GM12878 (cell line): ENCODE measurements around the gene MND1. TPM values are rescaled to one million over a fixed set of nuclear protein-coding genes. Genes with fewer than 3 reads are reported as not detected.

ENCODE experiments used
- ASH2L ChIP-seq: fragments of 300-600, 200-600 bp; sonication (generic); IDR thresholded peaks from 2 replicates; pipeline ENCODE4 v1.6.1; 2017; ENCODE audit warnings: low read depth, mild to moderate bottlenecking, borderline replicate concordance
- ATF7 ChIP-seq: fragments of 450-650 bp; IDR thresholded peaks from 2 replicates; pipeline ENCODE4 v1.6.1; 2016; ENCODE audit warnings: low read depth, mild to moderate bottlenecking
- BRCA1 ChIP-seq: IDR thresholded peaks from 2 replicates; pipeline ENCODE4 v1.6.1; 2011; ENCODE audit warnings: low read depth, low read length, improper control_type of control experiment
- CBX3 ChIP-seq: fragments of 200-600 bp; sonication (generic); IDR thresholded peaks from 2 replicates; pipeline ENCODE4 v1.6.1; 2016; ENCODE audit warnings: low read depth, borderline replicate concordance
- CEBPB ChIP-seq, 2 experiments: fragments of 150-350 bp in 1 of 2; IDR thresholded peaks; 2 replicates each; pipeline ENCODE4 v1.6.1; 2012 to 2014; ENCODE audit warnings: low read depth in 2 of 2, low read length in 2 of 2, borderline replicate concordance in 1 of 2, inconsistent platforms in 1 of 2
- GABPA ChIP-seq: IDR thresholded peaks from 2 replicates; pipeline ENCODE4 v1.6.1; 2014; ENCODE audit warnings: antibody characterized with exemption, low read depth, mild to moderate bottlenecking, inconsistent platforms
- HCFC1 ChIP-seq: fragments of 150-350 bp; IDR thresholded peaks from 2 replicates; pipeline ENCODE4 v1.6.1; 2014; ENCODE audit warnings: low read length
- HDAC6 ChIP-seq: fragments of 200-600 bp; sonication (generic); IDR thresholded peaks from one replicate; pipeline ENCODE4 v1.8.0; 2017; ENCODE audit warnings: antibody characterized with exemption; ENCODE audit not compliant: unreplicated experiment
- KAT2A ChIP-seq: conservative IDR thresholded peaks from 2 replicates; pipeline ENCODE4 v1.6.1; 2011; ENCODE audit warnings: low read depth, low read length; ENCODE audit not compliant: control insufficient read depth
- KDM1A ChIP-seq: fragments of 200-600 bp; sonication (generic); IDR thresholded peaks from 2 replicates; pipeline ENCODE4 v1.6.1; 2016; ENCODE audit warnings: borderline replicate concordance
- MEF2A ChIP-seq: IDR thresholded peaks from 2 replicates; pipeline ENCODE4 v1.6.1; 2011; ENCODE audit warnings: low read depth, mild to moderate bottlenecking, low read length, moderate library complexity; ENCODE audit not compliant: insufficient read depth
- NBN ChIP-seq: fragments of 450-650 bp; IDR thresholded peaks from 2 replicates; pipeline ENCODE4 v1.6.1; 2016
- PBX3 ChIP-seq: IDR thresholded peaks from 2 replicates; pipeline ENCODE4 v1.6.1; 2011; ENCODE audit warnings: mild to moderate bottlenecking, low read depth, low read length, moderate library complexity; ENCODE audit not compliant: insufficient replicate concordance
- POLR2A ChIP-seq: IDR thresholded peaks from 2 replicates; pipeline ENCODE4 v1.6.1; 2011; ENCODE audit warnings: low read depth, mild to moderate bottlenecking, low read length
- POLR2AphosphoS2 ChIP-seq: IDR thresholded peaks from 2 replicates; pipeline ENCODE4 v1.6.1; 2011; ENCODE audit warnings: low read depth, mild to moderate bottlenecking, low read length, improper control_type of control experiment, moderate library complexity
- POLR2AphosphoS5 ChIP-seq: IDR thresholded peaks from 2 replicates; pipeline ENCODE4 v1.6.1; 2011; ENCODE audit warnings: mild to moderate bottlenecking, low read length, inconsistent platforms
- PRDM15 ChIP-seq: fragments of 450-650 bp; formaldehyde crosslinking; IDR thresholded peaks from 2 replicates; pipeline ENCODE4 v1.4.0; 2020; ENCODE audit warnings: mild to moderate bottlenecking, moderate library complexity
- RB1 ChIP-seq: fragments of 450-650 bp; formaldehyde crosslinking; IDR thresholded peaks from 2 replicates; pipeline ENCODE4 v1.6.1; 2017; ENCODE audit warnings: mild to moderate bottlenecking, borderline replicate concordance
- RCOR1 ChIP-seq: conservative IDR thresholded peaks from 2 replicates; pipeline ENCODE4 v1.6.1; 2012; ENCODE audit warnings: low read depth, low read length, improper control_type of control experiment
- SPI1 ChIP-seq: IDR thresholded peaks from 2 replicates; pipeline ENCODE4 v1.6.1; 2011; ENCODE audit warnings: low read depth, mild to moderate bottlenecking, low read length, moderate library complexity, borderline replicate concordance; ENCODE audit not compliant: insufficient read depth
- SREBF1 ChIP-seq: IDR thresholded peaks from 2 replicates; pipeline ENCODE4 v1.6.1; 2012; ENCODE audit warnings: mild to moderate bottlenecking, low read length
- SUPT20H ChIP-seq: IDR thresholded peaks from 2 replicates; pipeline ENCODE4 v1.6.1; 2011; ENCODE audit warnings: low read depth, mild to moderate bottlenecking, low read length, moderate library complexity, borderline replicate concordance; ENCODE audit not compliant: control insufficient read depth
- SUZ12 ChIP-seq: fragments of 200-600 bp; sonication (generic); IDR thresholded peaks from one replicate; pipeline ENCODE4 v1.6.1; 2018; ENCODE audit warnings: antibody characterized with exemption, mild to moderate bottlenecking; ENCODE audit not compliant: unreplicated experiment
- ZNF207 ChIP-seq: fragments of 450-650 bp; IDR thresholded peaks from 2 replicates; pipeline ENCODE4 v1.6.1; 2014; ENCODE audit warnings: antibody characterized with exemption, mild to moderate bottlenecking, borderline replicate concordance
- ZZZ3 ChIP-seq: IDR thresholded peaks from 2 replicates; pipeline ENCODE4 v1.6.1; 2011; ENCODE audit warnings: low read depth; ENCODE audit not compliant: control insufficient read depth, insufficient read length
- polyA plus RNA-seq, 11 experiments: library from polyadenylated mRNA; depleted of rRNA in 4 of 11; unstranded in 6 of 11; stranded (reverse) in 5 of 11; fragments of >200 nt; fragmentation: Nextera tagmentation in 4 of 11; fragmentation: Illumina TruSeq in 1 of 11; extraction: Ambion mirVana in 4 of 11; extraction: Trizol in 1 of 11; gene quantifications; 1 replicate in 1 of 11; 2 replicates in 10 of 11; pipeline versions ENCODE4 v1.2.1 to v1.2.3, GENCODE V29; 2011 to 2016; ENCODE audit warnings: inconsistent platforms in 2 of 11, missing spikeins in 2 of 11, low read depth in 1 of 11
- total RNA-seq, 4 experiments: library from RNA; depleted of rRNA in 3 of 4; stranded (reverse); fragments of >200 nt in 3 of 4; fragmentation: Illumina TruSeq in 1 of 4; extraction: Trizol in 1 of 4; gene quantifications; 2 replicates each; pipeline versions ENCODE4 v1.2.1 to v1.2.3, GENCODE V29; 2013 to 2021

Gene MND1
- total and polyA plus RNA-seq, 10 of the 15 experiments (the other 5 are each of a cell fraction or from before 2014, with no cell fraction given): 17.7 to 58.1 (median 47.3) TPM

- TF ChIP-seq PRDM15 (CRISPR knock-in tag): no peak
- no peak; the same call in 1 of the 2 replicates for TF ChIP-seq SREBF1
- no peak for TF ChIP-seq SUZ12
- TF ChIP-seq BRCA1: no peak
- no peak for TF ChIP-seq NBN
- TF ChIP-seq KAT2A: no peak
- TF ChIP-seq RCOR1: no peak
- no peak for TF ChIP-seq ATF7
- TF ChIP-seq KDM1A: no peak
- TF ChIP-seq GABPA: no peak
- TF ChIP-seq CBX3: no peak
- TF ChIP-seq POLR2AphosphoS5: no peak
- TF ChIP-seq HDAC6: no peak
- 0 out of 2 replicates have a peak, but pooled peaks have one; percentile 37 for TF ChIP-seq MEF2A
- no peak for TF ChIP-seq SUPT20H
- TF ChIP-seq PBX3: no peak
- peak; percentile 94; the same call in 1 of the 2 replicates for TF ChIP-seq RB1
- no peak for TF ChIP-seq SPI1
- TF ChIP-seq ASH2L: no peak
- TF ChIP-seq ZNF207: no peak
- no peak for TF ChIP-seq ZZZ3
- peak; percentile 87 for TF ChIP-seq POLR2A
- no peak for TF ChIP-seq CEBPB (IDR thresholded peaks at IDR 0.05; ENCODE audit: borderline replicate concordance in 1 of 2, low read depth in 2 of 2, low read length in 2 of 2)
- TF ChIP-seq HCFC1: no peak
- TF ChIP-seq POLR2AphosphoS2: no peak
These were observed at the start of gene MND1 (continued) for GRCh38 chr4:153344131-153345011.
